ENCODE data around the gene SBK3.

Gene SBK3

DNA sequence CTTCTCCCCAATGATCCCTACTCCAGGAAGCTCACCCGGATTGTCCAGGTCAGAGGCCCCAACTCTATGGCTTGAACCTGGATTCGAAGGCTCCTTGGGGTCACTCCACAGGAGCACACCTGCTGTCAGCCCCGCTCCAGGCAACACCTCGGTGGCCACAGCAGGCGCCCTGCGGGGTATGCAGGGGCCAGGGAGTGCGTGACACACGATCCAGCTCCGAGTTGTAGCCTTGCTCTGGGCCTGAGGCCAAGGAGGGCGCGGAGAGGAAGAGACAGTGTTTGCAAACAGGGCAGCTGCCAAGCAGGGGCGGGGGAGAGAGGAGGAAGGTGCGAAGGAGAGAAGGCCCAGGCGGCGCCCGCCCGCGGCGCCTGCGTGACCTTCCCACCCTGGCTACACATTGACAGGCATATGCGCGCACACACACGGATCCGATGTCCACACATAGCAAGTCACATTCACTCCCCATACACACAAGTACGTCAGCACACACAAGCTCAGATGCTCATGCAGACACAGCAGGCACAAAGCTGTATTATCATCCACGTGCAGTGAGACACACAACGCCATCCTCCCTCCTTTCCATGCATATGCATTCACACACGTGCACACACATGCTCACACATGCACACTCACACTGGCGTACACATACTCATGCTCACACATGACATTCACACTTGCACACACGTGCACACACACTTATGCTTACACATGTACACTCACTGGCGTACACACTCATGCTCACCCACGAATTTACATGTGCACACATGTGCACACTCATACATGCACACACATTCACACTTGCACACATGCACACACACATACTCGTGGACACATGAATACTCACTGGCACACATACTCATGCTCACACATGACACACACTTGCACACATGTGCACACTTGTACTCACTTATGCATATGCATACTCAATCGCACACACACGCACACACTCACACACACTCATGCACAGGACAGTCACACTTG, 18.8 kb downstream of the SBK3 start (continued):
- TF ChIP-seq GLIS1 (tag by site-specific recombination; IDR thresholded peaks at IDR 0.05) (peak; percentile 72), ZNF202 (tag by site-specific recombination; IDR thresholded peaks at IDR 0.05; ENCODE audit: borderline replicate concordance) (no peak), ZNF473 (tag by site-specific recombination; IDR thresholded peaks at IDR 0.05) (no peak), ZNF544 (tag by site-specific recombination; IDR thresholded peaks at IDR 0.05) (no peak), ZNF530 (tag by site-specific recombination; IDR thresholded peaks at IDR 0.05; ENCODE audit: low read depth) (no peak), ZNF140 (tag by site-specific recombination; IDR thresholded peaks at IDR 0.05) (no peak), ZNF175 (tag by site-specific recombination; IDR thresholded peaks at IDR 0.05) (no peak), ZBTB48 (tag by site-specific recombination; IDR thresholded peaks at IDR 0.05) (no peak), GLI4 (tag by site-specific recombination; IDR thresholded peaks at IDR 0.05) (no peak), MZF1 (tag by site-specific recombination; IDR thresholded peaks at IDR 0.05; ENCODE audit: borderline replicate concordance) (no peak), KLF8 (tag by site-specific recombination; IDR thresholded peaks at IDR 0.05) (no peak), PBX3 (CRISPR knock-in tag; IDR thresholded peaks at IDR 0.05) (no peak), MYNN (tag by site-specific recombination; IDR thresholded peaks at IDR 0.05; ENCODE audit: borderline replicate concordance) (no peak), ZNF777 (tag by site-specific recombination; IDR thresholded peaks at IDR 0.05; ENCODE audit: borderline replicate concordance) (peak; percentile 25; the same call in 1 of the 2 replicates), ZNF785 (tag by site-specific recombination; IDR thresholded peaks at IDR 0.05) (no peak), RBAK (tag by site-specific recombination; IDR thresholded peaks at IDR 0.05) (no peak), ZNF214 (tag by site-specific recombination; IDR thresholded peaks at IDR 0.05; ENCODE audit: borderline replicate concordance) (no peak), ZNF335 (tag by site-specific recombination; conservative IDR thresholded peaks at IDR 0.05) (no peak), ZNF560 (tag by site-specific recombination; IDR thresholded peaks at IDR 0.05; ENCODE audit: borderline replicate concordance) (no peak), ZNF623 (tag by site-specific recombination; IDR thresholded peaks at IDR 0.05) (no peak), ZNF433 (tag by site-specific recombination; IDR thresholded peaks at IDR 0.05; ENCODE audit: low read depth) (no peak), ZNF629 (tag by site-specific recombination; IDR thresholded peaks at IDR 0.05) (no peak), ZEB2 (tag by site-specific recombination; IDR thresholded peaks at IDR 0.05) (no peak), SETDB1 (IDR thresholded peaks at IDR 0.05; ENCODE audit: insufficient read length, low read length) (no peak), GLI2 (tag by site-specific recombination; IDR thresholded peaks at IDR 0.05; ENCODE audit: borderline replicate concordance, low read depth) (no peak), ZNF121 (tag by site-specific recombination; IDR thresholded peaks at IDR 0.05) (no peak)
- TF ChIP-seq, protein P1, sequence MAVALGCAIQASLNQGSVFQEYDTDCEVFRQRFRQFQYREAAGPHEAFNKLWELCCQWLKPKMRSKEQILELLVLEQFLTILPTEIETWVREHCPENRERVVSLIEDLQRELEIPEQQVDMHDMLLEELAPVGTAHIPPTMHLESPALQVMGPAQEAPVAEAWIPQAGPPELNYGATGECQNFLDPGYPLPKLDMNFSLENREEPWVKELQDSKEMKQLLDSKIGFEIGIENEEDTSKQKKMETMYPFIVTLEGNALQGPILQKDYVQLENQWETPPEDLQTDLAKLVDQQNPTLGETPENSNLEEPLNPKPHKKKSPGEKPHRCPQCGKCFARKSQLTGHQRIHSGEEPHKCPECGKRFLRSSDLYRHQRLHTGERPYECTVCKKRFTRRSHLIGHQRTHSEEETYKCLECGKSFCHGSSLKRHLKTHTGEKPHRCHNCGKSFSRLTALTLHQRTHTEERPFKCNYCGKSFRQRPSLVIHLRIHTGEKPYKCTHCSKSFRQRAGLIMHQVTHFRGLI (tag by site-specific recombination; IDR thresholded peaks at IDR 0.05) = no peak
- TF ChIP-seq, protein P2, sequence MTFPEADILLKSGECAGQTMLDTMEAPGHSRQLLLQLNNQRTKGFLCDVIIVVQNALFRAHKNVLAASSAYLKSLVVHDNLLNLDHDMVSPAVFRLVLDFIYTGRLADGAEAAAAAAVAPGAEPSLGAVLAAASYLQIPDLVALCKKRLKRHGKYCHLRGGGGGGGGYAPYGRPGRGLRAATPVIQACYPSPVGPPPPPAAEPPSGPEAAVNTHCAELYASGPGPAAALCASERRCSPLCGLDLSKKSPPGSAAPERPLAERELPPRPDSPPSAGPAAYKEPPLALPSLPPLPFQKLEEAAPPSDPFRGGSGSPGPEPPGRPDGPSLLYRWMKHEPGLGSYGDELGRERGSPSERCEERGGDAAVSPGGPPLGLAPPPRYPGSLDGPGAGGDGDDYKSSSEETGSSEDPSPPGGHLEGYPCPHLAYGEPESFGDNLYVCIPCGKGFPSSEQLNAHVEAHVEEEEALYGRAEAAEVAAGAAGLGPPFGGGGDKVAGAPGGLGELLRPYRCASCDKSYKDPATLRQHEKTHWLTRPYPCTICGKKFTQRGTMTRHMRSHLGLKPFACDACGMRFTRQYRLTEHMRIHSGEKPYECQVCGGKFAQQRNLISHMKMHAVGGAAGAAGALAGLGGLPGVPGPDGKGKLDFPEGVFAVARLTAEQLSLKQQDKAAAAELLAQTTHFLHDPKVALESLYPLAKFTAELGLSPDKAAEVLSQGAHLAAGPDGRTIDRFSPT (tag by site-specific recombination; IDR thresholded peaks at IDR 0.05) = peak; percentile 61
- TF ChIP-seq, protein P3, sequence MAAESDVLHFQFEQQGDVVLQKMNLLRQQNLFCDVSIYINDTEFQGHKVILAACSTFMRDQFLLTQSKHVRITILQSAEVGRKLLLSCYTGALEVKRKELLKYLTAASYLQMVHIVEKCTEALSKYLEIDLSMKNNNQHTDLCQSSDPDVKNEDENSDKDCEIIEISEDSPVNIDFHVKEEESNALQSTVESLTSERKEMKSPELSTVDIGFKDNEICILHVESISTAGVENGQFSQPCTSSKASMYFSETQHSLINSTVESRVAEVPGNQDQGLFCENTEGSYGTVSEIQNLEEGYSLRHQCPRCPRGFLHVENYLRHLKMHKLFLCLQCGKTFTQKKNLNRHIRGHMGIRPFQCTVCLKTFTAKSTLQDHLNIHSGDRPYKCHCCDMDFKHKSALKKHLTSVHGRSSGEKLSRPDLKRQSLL (tag by site-specific recombination; IDR thresholded peaks at IDR 0.05) = no peak
- TF ChIP-seq, protein P4, sequence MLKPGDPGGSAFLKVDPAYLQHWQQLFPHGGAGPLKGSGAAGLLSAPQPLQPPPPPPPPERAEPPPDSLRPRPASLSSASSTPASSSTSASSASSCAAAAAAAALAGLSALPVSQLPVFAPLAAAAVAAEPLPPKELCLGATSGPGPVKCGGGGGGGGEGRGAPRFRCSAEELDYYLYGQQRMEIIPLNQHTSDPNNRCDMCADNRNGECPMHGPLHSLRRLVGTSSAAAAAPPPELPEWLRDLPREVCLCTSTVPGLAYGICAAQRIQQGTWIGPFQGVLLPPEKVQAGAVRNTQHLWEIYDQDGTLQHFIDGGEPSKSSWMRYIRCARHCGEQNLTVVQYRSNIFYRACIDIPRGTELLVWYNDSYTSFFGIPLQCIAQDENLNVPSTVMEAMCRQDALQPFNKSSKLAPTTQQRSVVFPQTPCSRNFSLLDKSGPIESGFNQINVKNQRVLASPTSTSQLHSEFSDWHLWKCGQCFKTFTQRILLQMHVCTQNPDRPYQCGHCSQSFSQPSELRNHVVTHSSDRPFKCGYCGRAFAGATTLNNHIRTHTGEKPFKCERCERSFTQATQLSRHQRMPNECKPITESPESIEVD (tag by site-specific recombination; IDR thresholded peaks at IDR 0.05) = no peak
